C4-2B (cell line): ENCODE measurements around the gene GPRIN1.

ENCODE experiments used
- H3K27ac ChIP-seq: fragments of 450-650 bp; 2 replicates; pipeline ENCODE4 v1.5.1; 2017
- ZFX ChIP-seq: fragments of 450-650 bp; IDR thresholded peaks from 2 replicates; pipeline ENCODE4 v1.6.1; 2017
- TF ChIP-seq, protein P1 (sequence below): fragments of 450-650 bp; conservative IDR thresholded peaks from 2 replicates; pipeline ENCODE4 v1.5.1; 2017; ENCODE audit warnings: mild to moderate bottlenecking

Gene GPRIN1

DNA sequence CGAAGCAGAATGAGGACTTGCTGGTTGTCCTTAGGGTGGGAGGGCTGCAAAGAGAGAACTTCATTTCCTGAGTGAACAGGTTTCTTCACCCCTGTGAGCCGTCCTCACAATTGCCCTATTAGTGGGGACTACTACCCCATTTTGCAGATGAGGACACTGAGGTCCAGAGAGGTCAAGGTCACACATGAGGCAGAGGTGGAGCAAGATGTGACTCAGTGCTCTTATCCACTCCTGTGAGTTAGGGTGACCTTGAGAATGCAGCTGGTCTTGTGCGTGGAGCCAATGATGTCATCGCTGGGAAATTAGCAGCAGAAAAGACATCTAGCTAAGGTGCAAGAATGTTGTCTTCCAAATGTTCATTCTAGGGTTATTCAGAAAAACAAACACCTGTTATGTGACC, 26.9 kb downstream of the GPRIN1 start:
- H3K27ac ChIP-seq: no peak overlapping the region

DNA sequence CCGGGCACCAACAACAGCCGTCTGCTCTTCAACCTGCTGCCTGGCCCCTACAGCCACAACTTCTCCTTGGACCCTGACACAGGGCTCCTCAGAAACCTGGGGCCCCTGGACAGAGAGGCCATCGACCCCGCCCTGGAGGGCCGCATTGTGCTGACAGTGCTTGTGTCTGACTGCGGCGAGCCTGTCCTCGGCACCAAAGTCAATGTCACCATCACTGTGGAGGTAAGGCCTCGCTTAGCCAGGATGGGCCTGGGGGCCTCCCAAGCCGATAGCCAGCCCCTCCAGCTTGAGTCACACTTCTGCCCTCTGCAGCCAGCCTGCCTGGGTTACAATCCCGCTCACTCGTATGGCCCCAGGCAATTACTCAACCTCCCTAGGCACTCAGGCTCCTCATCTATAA, 28.6 kb downstream of the GPRIN1 start:
- TF ChIP-seq, protein P1, sequence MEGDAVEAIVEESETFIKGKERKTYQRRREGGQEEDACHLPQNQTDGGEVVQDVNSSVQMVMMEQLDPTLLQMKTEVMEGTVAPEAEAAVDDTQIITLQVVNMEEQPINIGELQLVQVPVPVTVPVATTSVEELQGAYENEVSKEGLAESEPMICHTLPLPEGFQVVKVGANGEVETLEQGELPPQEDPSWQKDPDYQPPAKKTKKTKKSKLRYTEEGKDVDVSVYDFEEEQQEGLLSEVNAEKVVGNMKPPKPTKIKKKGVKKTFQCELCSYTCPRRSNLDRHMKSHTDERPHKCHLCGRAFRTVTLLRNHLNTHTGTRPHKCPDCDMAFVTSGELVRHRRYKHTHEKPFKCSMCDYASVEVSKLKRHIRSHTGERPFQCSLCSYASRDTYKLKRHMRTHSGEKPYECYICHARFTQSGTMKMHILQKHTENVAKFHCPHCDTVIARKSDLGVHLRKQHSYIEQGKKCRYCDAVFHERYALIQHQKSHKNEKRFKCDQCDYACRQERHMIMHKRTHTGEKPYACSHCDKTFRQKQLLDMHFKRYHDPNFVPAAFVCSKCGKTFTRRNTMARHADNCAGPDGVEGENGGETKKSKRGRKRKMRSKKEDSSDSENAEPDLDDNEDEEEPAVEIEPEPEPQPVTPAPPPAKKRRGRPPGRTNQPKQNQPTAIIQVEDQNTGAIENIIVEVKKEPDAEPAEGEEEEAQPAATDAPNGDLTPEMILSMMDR: no peak
- no peak for TF ChIP-seq ZFX
- no peak overlapping the region for H3K27ac ChIP-seq

More for the DNA sequence above, 26.9 kb downstream of the GPRIN1 start:
- no peak for TF ChIP-seq ZFX
- TF ChIP-seq, protein P1: no peak

DNA sequence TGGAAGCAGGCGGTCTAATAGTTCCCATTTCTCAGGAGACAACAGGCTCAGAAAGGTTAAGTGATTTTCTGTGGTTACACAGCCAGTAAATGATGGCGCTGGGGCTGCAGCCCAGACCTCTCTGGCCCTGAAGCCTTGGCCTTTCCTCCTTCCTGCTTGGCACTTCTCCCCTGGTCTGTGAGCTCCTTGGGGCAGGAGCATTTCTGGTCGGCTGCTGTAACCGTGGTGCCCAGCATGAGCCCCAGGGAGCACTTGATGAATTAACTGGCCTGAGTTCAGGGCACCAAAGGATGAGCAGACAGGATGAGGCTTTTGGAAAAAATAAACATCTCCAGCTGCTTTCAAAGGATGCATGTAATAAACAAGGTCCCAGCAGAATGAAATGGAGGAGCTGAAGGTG, 30.6 kb downstream of the GPRIN1 start:
- no peak overlapping the region for H3K27ac ChIP-seq
- TF ChIP-seq ZFX: no peak
- TF ChIP-seq, protein P1: no peak

DNA sequence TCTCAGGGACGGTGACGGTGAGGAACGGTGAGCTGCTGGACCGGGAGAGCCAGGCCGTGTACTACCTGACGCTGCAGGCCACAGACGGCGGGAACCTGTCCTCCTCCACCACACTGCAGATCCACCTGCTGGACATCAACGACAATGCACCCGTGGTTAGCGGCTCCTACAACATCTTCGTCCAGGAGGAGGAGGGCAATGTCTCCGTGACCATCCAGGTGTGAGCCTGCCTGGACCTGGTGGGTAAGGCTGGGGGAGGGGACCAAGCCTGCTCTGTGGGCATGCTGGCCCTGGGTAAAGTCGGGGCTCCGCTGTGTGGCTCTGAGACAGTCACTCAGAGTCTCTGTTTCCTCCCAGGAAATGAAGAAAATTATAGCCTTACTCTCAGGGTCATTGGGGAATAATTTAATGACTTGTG, 31.6 kb downstream of the GPRIN1 start:
- TF ChIP-seq, protein P1: peak; percentile 87
- TF ChIP-seq ZFX: no peak
- H3K27ac ChIP-seq: no peak overlapping the region; the same call in 1 of the 2 replicates

DNA sequence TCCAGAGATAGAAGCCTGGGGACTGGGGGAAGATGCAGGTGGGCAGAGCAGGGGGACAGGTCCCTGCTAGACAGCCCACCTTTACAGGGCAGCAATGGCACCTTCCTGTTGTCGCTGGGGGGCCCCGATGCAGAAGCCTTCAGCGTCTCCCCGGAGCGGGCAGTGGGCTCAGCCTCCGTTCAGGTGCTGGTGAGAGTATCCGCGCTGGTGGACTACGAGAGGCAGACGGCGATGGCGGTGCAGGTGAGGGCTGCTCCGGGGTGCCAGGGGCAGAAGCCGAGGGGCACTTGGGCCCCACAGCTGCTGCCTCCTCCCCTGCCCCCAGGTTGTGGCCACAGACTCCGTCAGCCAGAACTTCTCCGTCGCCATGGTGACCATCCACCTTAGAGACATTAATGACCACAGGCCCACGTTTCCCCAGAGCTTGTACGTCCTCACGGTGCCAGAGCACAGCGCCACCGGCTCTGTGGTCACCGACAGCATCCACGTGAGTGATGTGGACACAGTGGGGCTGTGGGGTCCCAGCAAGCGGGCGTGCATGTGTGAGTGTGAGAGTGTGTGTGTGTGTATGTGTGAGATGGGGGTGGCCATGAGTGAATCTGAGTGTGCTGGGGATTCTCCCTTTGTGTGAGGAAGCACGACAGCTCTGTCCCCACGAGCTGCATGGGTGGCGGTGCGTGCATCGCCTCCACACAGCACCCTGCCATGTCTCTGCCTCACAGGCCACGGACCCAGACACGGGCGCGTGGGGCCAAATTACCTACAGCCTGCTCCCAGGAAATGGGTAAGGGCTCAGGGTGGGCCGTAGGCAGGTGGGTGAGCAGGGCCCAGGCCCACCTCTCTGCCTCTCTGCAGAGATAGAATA, 32.4 kb downstream of the GPRIN1 start:
- no peak for TF ChIP-seq ZFX
- TF ChIP-seq, protein P1: no peak
- H3K27ac ChIP-seq: no peak overlapping the region; the same call in 1 of the 2 replicates

DNA sequence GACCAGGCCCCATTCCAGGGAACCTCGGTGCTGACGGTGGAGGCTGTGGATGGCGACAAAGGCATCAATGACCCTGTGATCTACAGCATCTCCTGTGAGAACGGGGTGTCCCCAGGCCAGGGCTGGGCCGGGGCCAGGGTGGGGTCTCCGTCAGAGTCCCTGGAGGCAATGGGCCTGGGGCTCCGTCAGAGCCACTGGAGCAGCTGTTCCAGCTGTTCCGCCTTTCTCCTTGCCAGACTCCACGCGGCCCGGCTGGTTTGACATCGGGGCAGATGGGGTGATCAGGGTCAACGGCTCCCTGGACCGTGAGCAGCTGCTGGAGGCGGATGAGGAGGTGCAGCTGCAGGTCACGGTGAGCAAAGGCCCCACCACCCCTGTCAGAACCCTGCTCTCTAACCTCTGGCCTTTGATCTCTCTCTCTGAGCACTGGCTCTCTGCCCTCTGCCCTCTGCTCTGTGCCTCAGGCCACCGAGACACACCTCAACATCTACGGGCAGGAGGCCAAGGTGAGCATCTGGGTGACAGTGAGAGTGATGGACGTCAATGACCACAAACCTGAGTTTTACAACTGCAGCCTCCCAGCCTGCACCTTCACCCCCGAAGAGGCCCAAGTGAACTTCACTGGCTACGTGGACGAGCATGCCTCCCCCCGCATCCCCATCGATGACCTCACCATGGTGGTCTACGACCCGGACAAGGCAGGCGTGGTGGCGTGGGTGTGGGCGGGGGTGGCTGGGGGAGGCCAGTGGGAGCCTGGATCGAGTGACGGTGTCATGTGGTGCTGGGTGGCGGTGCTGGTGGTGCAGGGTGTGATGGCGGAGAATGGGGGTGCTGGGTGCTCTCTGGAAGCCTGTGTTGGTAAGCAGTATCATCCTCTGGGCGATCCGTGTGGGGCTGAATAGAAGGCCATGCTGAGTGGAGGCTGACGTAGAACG, 34.2 kb downstream of the GPRIN1 start:
- no peak overlapping the region for H3K27ac ChIP-seq
- TF ChIP-seq, protein P1: no peak
- no peak for TF ChIP-seq ZFX
